Measurements from ENCODE around the gene RORB.

The RORB gene

GRCh38 chr9:74721696-74722660, 224.8 kb downstream of the RORB start:
- no peak for DNase-seq

- DNase-seq = no peak
Measured at GRCh38 chr9:74724317-74724716, 227.2 kb downstream of the RORB start.

- no peak for DNase-seq
Measured at GRCh38 chr9:74726581-74726980, 229.4 kb downstream of the RORB start.

- no peak for DNase-seq
Measured at GRCh38 chr9:74728176-74728575, 231.0 kb downstream of the RORB start.

GRCh38 chr9:74729136-74729695, 232.1 kb downstream of the RORB start:
- no peak for DNase-seq

GRCh38 chr9:74735761-74736160, 238.6 kb downstream of the RORB start:
- no peak for DNase-seq

GRCh38 chr9:74736646-74737045, 239.5 kb downstream of the RORB start:
- no peak for DNase-seq

GRCh38 chr9:74742191-74742790, 245.2 kb downstream of the RORB start:
- DNase-seq = peak; percentile 4

Measured in COR-L47 (cell line).